Measurements from ENCODE around the gene HSD17B7. TPM values are rescaled to one million over a fixed set of nuclear protein-coding genes. Genes with fewer than 3 reads are reported as not detected.
"Not testable (repeated sequence)": the region's sequence is repeated elsewhere in the genome, so short reads cannot be mapped to it uniquely, and the experiment has no call there.

Gene HSD17B7
- total and polyA plus RNA-seq, 9 of the 15 experiments (the other 6 are each of a cell fraction or from before 2014, with no cell fraction given) = 12.7 to 48.7 (median 21.3) TPM

DNA sequence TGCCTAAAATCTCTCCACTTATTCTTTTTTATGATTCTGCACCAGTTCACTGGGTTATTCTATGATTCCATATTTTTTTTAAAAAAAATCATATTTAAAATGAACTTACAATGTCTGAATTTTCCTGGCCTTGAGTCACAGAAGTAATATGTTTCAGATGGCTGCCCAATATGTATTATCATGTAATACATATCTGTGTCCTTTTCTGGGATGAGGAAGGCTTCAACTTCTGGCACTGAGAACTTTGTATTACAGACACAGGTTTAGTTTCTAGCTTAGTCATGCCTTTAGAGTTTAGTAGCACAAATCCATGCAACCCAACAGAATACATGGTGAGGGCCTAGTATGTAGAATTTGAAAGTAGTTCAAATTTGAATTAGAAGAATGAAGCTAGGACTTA, 7.8 kb upstream of the HSD17B7 start (continued):
- TF ChIP-seq, protein P1, sequence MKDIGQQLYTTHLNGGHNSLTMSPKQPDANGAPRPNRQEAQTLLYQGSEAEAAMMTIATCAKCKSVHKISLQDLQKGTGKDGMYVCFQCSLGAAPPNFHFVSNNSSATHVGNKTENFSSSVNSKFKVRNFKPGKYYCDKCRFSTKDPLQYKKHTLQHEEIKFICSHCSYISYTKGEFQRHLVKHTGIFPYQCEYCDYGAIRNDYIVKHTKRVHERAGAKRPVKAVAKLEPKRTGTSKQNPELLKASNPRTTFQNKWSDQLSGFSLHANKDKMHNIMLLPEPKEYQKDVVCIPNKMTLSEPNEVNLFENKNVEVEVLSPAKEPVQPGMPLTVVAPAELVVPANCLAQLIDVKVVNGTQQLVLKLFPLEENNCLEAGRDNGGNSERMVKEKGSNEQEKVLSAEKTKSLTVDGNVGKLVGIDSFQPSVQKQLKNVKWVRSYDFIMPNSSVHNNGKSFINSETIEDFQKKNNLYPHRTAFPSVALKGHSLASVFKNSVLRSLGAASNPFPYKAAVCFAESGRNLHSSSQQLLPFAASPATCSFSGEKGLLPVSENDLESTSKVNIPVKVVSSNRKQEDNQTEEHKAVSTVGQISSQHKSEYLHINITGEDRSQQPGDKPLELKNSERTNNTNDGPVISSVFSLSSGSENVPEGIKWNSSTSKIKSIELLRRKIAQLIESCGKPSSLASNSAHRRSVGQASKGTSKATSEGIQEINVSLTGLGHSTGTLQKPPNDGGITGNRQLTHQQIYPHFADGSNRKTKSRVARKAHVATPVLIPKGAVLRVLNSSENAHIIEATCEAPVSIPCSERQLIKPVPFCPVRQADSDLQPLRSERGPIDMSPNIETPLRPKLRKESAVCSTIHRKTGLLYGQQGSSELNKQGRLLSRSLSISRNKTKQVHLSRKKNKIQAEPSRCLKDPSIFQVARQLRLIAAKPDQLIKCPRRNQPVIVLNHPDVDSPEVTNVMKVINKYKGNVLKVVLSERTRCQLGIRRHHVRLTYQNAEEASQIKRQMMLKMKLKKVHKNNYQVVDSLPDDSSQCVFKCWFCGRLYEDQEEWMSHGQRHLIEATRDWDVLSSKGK (CRISPR knock-in tag; IDR thresholded peaks at IDR 0.05) = no peak
- no peak for TF ChIP-seq CREM (IDR thresholded peaks at IDR 0.05; ENCODE audit: low read depth)
- no peak for TF ChIP-seq SREBF2 (CRISPR knock-in tag; IDR thresholded peaks at IDR 0.05)

DNA sequence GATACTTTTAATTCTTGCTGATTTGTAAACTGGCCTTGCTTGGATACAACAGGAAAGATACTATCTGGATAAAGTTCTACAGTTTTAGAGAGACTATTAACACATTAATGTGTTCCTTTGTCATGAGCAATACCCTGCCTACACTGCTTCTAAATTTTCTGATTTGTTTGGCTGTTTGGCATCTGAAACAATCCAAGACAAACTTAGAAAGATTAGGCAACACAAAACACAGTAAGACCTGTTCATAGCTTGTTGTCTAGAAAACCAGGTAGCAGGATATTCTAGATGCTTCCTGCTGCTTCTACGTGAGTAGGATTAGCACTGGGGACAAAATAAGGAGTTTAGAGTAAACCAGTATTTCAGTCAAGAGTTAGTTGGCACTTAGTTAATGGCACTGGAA, 5.6 kb upstream of the HSD17B7 start:
- intact Hi-C loops (cut with micrococcal nuclease); in situ Hi-C loops (cut with MboI); H3K4me1 ChIP-seq (replicated peaks in 1 of 2; ENCODE audit: control insufficient read depth in 2 of 2, insufficient read depth in 2 of 2, low read length in 2 of 2); H3K4me2 ChIP-seq (ENCODE audit: insufficient read depth, low read length); H2AFZ ChIP-seq (ENCODE audit: low read depth, low read length); H3K9me3 ChIP-seq (replicated peaks; ENCODE audit: control insufficient read depth, insufficient read depth, low read depth, low read length); DNase-seq (ENCODE audit: extremely low read depth in 1 of 4, low spot score in 3 of 4); ATAC-seq; H3K27ac ChIP-seq (ENCODE audit: extremely low read depth, low read depth, low read length); FAIRE-seq; CTCF ChIA-PET (ENCODE audit: low intra/inter-chr PET ratio); H3K36me3 ChIP-seq (ENCODE audit: control insufficient read depth, insufficient read depth, low read length); H4K20me1 ChIP-seq (replicated peaks; ENCODE audit: control insufficient read depth, insufficient read depth, low read length); H3K79me2 ChIP-seq (ENCODE audit: control insufficient read depth, insufficient read depth, low read length); H3K27me3 ChIP-seq (ENCODE audit: control insufficient read depth in 2 of 2, insufficient read depth in 2 of 2, low read length in 2 of 2); BruUV-seq (replicated peaks); POLR2A ChIA-PET; H3K9me1 ChIP-seq (ENCODE audit: control insufficient read depth, insufficient read depth, low read length); H3K4me3 ChIP-seq; H3K9ac ChIP-seq (ENCODE audit: insufficient read depth in 1 of 2, low read depth in 2 of 2, low read length in 2 of 2): not testable (repeated sequence)
- no CpG with 5 or more reads among the region's 1 CpG for WGBS (ENCODE audit: insufficient coverage, low coverage, missing lambda C conversion rate)

Measured in K562 (cell line).